VCaP (cell line): ENCODE data around the gene ZBTB20.

ENCODE experiments used
- H3K27ac ChIP-seq: fragments of 450-650 bp; 2 replicates; pipeline ENCODE4 v1.5.1; 2017
- TF ChIP-seq, protein P1 (sequence below): fragments of 450-650 bp; conservative IDR thresholded peaks from 2 replicates; pipeline ENCODE4 v1.5.1; 2017; ENCODE audit warnings: mild to moderate bottlenecking, moderate library complexity

Gene ZBTB20

DNA sequence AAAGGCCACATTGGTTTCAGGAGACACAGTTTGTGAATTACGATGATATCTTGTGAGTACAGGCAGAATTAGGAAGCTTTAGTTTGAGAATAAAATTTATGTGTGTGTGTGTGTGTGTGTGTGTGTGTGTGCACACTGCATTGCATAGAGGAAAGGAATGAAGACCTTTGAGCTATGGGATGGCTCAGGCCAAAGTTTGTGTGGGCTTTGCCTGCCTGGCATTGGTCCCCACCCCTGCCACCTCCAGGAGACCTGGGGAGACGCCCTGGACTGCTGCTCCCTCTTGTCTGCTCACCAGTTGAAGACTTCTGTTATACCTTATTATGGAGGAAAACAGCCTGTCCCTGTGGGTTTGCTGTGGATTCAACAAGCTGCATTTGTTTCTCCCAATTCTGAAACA, 816.1 kb downstream of the ZBTB20 start:
- H3K27ac ChIP-seq, result no peak overlapping the region
- TF ChIP-seq, protein P1, sequence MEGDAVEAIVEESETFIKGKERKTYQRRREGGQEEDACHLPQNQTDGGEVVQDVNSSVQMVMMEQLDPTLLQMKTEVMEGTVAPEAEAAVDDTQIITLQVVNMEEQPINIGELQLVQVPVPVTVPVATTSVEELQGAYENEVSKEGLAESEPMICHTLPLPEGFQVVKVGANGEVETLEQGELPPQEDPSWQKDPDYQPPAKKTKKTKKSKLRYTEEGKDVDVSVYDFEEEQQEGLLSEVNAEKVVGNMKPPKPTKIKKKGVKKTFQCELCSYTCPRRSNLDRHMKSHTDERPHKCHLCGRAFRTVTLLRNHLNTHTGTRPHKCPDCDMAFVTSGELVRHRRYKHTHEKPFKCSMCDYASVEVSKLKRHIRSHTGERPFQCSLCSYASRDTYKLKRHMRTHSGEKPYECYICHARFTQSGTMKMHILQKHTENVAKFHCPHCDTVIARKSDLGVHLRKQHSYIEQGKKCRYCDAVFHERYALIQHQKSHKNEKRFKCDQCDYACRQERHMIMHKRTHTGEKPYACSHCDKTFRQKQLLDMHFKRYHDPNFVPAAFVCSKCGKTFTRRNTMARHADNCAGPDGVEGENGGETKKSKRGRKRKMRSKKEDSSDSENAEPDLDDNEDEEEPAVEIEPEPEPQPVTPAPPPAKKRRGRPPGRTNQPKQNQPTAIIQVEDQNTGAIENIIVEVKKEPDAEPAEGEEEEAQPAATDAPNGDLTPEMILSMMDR, result no peak

DNA sequence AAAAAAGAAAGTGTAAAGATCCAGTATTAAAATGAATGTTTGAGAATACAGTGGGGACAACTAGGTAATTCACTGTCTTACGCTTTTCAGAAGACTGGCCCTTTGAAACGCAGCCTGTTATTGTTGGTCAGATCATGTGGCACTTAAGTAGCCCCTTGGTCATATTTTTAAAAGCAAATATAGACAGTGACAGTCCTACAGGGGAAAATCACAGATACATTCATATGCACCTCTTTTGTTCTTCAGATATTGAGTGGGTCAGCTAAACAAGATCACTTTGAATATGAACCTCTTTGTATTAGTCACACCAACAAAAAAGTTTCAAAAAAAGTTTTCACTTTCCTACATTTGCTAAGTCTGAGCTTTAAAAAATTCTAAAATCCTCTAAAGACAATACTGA, 817.3 kb downstream of the ZBTB20 start:
- TF ChIP-seq, protein P1, result no peak
- no peak overlapping the region for H3K27ac ChIP-seq

DNA sequence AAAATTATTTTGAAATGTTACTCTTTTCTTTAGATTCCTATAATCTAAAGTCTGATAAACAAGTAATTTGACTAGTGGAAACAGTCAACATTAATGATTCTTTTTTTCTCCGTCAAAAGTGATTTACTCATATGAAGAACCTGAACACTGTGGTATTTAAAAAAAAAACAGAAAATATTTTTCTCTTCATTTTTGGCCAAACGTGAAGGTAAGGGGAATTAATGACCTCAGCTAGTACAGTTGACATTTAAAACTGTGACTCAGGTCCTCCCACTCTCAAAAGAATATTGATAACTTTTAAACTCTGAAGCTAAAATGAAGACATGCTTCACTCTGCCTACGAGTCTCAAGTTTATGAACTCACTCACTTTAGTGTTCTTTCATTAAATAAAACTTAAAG, 818.7 kb downstream of the ZBTB20 start:
- no peak overlapping the region for H3K27ac ChIP-seq
- TF ChIP-seq, protein P1, result no peak

DNA sequence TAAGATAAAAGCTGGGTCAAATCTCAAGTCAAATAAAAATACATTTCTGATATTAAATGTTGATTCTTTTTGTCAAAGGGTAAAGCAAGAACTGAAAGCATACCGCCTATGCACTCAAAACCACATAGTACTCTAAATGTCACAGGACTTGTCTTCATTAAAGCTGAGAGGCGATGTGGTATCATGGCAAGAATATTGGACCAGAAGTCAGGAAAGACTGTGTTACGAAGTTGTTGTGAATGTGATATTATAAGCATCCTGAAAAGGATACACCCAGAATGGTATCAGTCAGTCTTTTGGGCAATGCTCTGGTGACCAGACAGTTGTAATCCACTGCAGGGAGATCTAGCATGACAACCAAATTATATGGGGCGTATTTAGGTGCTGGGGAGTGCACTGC, 819.4 kb downstream of the ZBTB20 start:
- H3K27ac ChIP-seq, result no peak overlapping the region
- TF ChIP-seq, protein P1, result no peak

DNA sequence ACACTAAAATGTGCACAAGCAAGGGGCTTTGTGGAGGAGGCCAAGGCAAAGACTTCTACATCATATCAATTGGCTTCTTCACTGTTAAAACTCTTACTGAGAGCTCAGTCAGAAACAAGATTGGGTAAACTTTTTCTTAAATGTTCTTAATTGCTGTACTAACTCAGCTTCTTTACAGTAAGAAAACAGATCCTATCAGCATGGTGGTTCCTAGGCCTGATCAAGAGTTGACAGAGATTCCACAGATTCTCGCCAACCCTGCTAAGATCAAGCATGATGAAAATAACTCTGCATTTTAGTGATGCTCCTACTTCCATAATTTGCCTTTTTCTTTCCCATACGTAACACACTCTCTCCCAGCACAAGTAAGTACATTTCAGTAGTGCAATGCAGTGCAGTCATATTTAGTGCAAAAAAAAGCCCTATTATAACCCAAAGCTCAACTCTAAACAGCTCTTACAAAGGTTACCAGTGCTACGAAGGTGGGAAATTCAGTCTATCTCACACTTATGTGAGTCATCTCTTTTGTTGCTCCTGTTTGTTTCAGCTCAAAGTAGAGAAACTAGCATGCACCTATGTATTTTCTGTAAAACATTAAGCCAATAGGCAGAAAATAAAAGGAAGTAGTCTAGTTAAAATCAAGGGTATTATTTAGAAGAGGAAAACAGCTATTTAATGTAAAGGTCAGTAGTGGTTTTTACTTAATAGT, 823.4 kb downstream of the ZBTB20 start:
- TF ChIP-seq, protein P1, result no peak
- H3K27ac ChIP-seq, result no peak overlapping the region

DNA sequence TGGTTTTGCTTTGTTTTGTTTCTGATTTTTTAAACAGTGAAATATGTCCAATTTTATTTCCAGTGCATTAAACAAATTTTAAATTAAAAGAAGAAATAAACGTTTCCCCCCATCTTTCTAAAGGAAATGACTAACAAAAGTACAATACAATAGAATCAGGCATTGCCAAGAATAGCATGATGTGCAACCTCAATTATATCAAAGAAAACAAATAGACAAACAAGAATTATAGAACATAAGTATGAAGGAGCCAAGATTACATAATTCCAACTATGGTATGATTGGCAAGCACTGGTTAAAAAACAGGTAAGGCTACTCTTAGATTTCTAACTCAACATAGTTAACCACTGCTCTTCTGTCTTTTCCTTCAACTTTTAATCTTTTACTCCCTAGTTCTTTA, 826.8 kb downstream of the ZBTB20 start:
- TF ChIP-seq, protein P1, result no peak
- H3K27ac ChIP-seq, result no peak overlapping the region

DNA sequence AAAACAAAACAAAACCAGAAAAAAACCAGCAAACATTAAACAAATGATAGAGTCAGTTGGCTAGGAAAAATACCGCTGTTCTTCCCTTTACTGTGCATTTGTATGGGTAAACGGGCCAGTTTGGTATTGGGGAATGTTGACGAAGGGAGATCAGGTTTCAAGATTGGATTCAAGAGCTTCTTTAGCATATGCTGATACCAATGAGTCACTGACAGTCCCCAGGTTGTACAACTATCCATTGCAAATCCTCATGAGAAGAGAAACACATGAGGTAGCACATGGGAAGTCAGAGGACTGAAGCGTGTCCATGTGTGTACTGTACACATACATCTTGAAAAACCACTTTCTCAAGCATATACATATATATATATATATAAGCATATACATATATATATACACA, 827.6 kb downstream of the ZBTB20 start:
- no peak overlapping the region for H3K27ac ChIP-seq
- TF ChIP-seq, protein P1, result no peak
